Hindlimb muscle (tissue), 1 donor: ENCODE data around the gene FABP2. TPM values are rescaled to one million over a fixed set of nuclear protein-coding genes. Genes with fewer than 3 reads are reported as not detected.

Experiments used
- polyA plus RNA-seq: library from polyadenylated mRNA; unstranded; fragments of 120-200 nt; gene quantifications from one replicate; pipeline ENCODE4 v1.2.1, GENCODE V29; 2013; ENCODE audit not compliant: insufficient read length

The FABP2 gene
- polyA plus RNA-seq, 1 donor, result not detected

Other genes starting within 250 kb of the FABP2 start
- 293 TPM for gene MYOZ2, start 186.3 kb downstream of the FABP2 start, polyA plus RNA-seq
- 8.2 TPM for gene USP53, start 109.4 kb downstream of the FABP2 start, polyA plus RNA-seq